ENCODE measurements around the gene CYTH1.
A peak's percentile ranks its signal among the peaks of the same experiment; 100 is the strongest.

The CYTH1 gene

GRCh38 chr17:78741644-78742284, 40.3 kb downstream of the CYTH1 start:
- Histone ChIP-seq H3K4me3 (ENCODE audit: low read depth in 1 of 2, low read length in 2 of 2) (no peak overlapping the region), H3K27me3 (ENCODE audit: low read depth, low read length) (no peaks in the 10 kb centered on the region), H3K4me1 (ENCODE audit: control insufficient read depth in 1 of 2, insufficient read depth in 2 of 2, low read length in 2 of 2) (peaks cover 26 to 27% of the 10 kb centered on the region in 2 donors), H3K9me3 (ENCODE audit: control insufficient read depth in 1 of 2, low read length in 2 of 2) (no peaks in the 10 kb centered on the region), H3K27ac (ENCODE audit: low read length) (no peak overlapping the region), H3K36me3 (ENCODE audit: control insufficient read depth in 1 of 2, insufficient read depth in 2 of 2, low read length in 2 of 2) (no peaks in the 10 kb centered on the region)

GRCh38 chr17:78739331-78739931, 42.6 kb downstream of the CYTH1 start:
- Histone ChIP-seq H3K27ac (ENCODE audit: low read length) (no peak overlapping the region), H3K27me3 (ENCODE audit: low read depth, low read length) (no peaks in the 10 kb centered on the region), H3K9me3 (ENCODE audit: control insufficient read depth in 1 of 2, low read length in 2 of 2) (no peaks in the 10 kb centered on the region), H3K4me3 (ENCODE audit: low read depth in 1 of 2, low read length in 2 of 2) (no peak overlapping the region), H3K36me3 (ENCODE audit: control insufficient read depth in 1 of 2, insufficient read depth in 2 of 2, low read length in 2 of 2) (no peaks in the 10 kb centered on the region), H3K4me1 (ENCODE audit: control insufficient read depth in 1 of 2, insufficient read depth in 2 of 2, low read length in 2 of 2) (peaks cover 18% of the 10 kb centered on the region in 2 donors)

GRCh38 chr17:78738698-78739097, 43.4 kb downstream of the CYTH1 start:
- no peak overlapping the region for H3K27ac ChIP-seq (ENCODE audit: low read length)
- H3K36me3 ChIP-seq (ENCODE audit: control insufficient read depth in 1 of 2, insufficient read depth in 2 of 2, low read length in 2 of 2) = no peaks in the 10 kb centered on the region
- H3K9me3 ChIP-seq (ENCODE audit: control insufficient read depth in 1 of 2, low read length in 2 of 2) = no peaks in the 10 kb centered on the region
- peaks cover 18 to 22% of the 10 kb centered on the region in 2 donors for H3K4me1 ChIP-seq (ENCODE audit: control insufficient read depth in 1 of 2, insufficient read depth in 2 of 2, low read length in 2 of 2)
- H3K27me3 ChIP-seq (ENCODE audit: low read depth, low read length) = no peaks in the 10 kb centered on the region
- no peak overlapping the region for H3K4me3 ChIP-seq (ENCODE audit: low read depth in 1 of 2, low read length in 2 of 2)

GRCh38 chr17:78738278-78738677, 43.8 kb downstream of the CYTH1 start:
- Histone ChIP-seq H3K36me3 (ENCODE audit: control insufficient read depth in 1 of 2, insufficient read depth in 2 of 2, low read length in 2 of 2) (no peaks in the 10 kb centered on the region), H3K27ac (ENCODE audit: low read length) (no peak overlapping the region), H3K4me1 (ENCODE audit: control insufficient read depth in 1 of 2, insufficient read depth in 2 of 2, low read length in 2 of 2) (peaks cover 18 to 26% of the 10 kb centered on the region in 2 donors), H3K27me3 (ENCODE audit: low read depth, low read length) (no peaks in the 10 kb centered on the region), H3K4me3 (ENCODE audit: low read depth in 1 of 2, low read length in 2 of 2) (no peak overlapping the region), H3K9me3 (ENCODE audit: control insufficient read depth in 1 of 2, low read length in 2 of 2) (no peaks in the 10 kb centered on the region)

GRCh38 chr17:78737332-78737731, 44.7 kb downstream of the CYTH1 start:
- H3K27me3 ChIP-seq (ENCODE audit: low read depth, low read length) = no peaks in the 10 kb centered on the region
- peaks cover 18 to 35% of the 10 kb centered on the region in 2 donors for H3K4me1 ChIP-seq (ENCODE audit: control insufficient read depth in 1 of 2, insufficient read depth in 2 of 2, low read length in 2 of 2)
- no peaks in the 10 kb centered on the region for H3K36me3 ChIP-seq (ENCODE audit: control insufficient read depth in 1 of 2, insufficient read depth in 2 of 2, low read length in 2 of 2)
- no peak overlapping the region for H3K4me3 ChIP-seq (ENCODE audit: low read depth in 1 of 2, low read length in 2 of 2)
- H3K27ac ChIP-seq (ENCODE audit: low read length) = peak overlapping the region; percentile 95
- no peaks in the 10 kb centered on the region for H3K9me3 ChIP-seq (ENCODE audit: control insufficient read depth in 1 of 2, low read length in 2 of 2)

- H3K27ac ChIP-seq (ENCODE audit: low read length) = peak overlapping the region; percentile 95
- peak overlapping the region; percentile 68 to 80 for H3K4me3 ChIP-seq (ENCODE audit: low read depth in 1 of 2, low read length in 2 of 2)
- H3K36me3 ChIP-seq (ENCODE audit: control insufficient read depth in 1 of 2, insufficient read depth in 2 of 2, low read length in 2 of 2) = no peaks in the 10 kb centered on the region
- H3K27me3 ChIP-seq (ENCODE audit: low read depth, low read length) = no peaks in the 10 kb centered on the region
- H3K9me3 ChIP-seq (ENCODE audit: control insufficient read depth in 1 of 2, low read length in 2 of 2) = no peaks in the 10 kb centered on the region
- peaks cover 18 to 35% of the 10 kb centered on the region in 2 donors for H3K4me1 ChIP-seq (ENCODE audit: control insufficient read depth in 1 of 2, insufficient read depth in 2 of 2, low read length in 2 of 2)
These were observed 45.5 kb downstream of the CYTH1 start for GRCh38 chr17:78736526-78737079.

GRCh38 chr17:78735832-78736525, 46.1 kb downstream of the CYTH1 start:
- peak overlapping the region; percentile 68 to 80 for H3K4me3 ChIP-seq (ENCODE audit: low read depth in 1 of 2, low read length in 2 of 2)
- H3K27me3 ChIP-seq (ENCODE audit: low read depth, low read length) = no peaks in the 10 kb centered on the region
- H3K36me3 ChIP-seq (ENCODE audit: control insufficient read depth in 1 of 2, insufficient read depth in 2 of 2, low read length in 2 of 2) = no peaks in the 10 kb centered on the region
- H3K4me1 ChIP-seq (ENCODE audit: control insufficient read depth in 1 of 2, insufficient read depth in 2 of 2, low read length in 2 of 2) = peaks cover 19 to 35% of the 10 kb centered on the region in 2 donors
- H3K27ac ChIP-seq (ENCODE audit: low read length) = peak overlapping the region; percentile 95
- no peaks in the 10 kb centered on the region for H3K9me3 ChIP-seq (ENCODE audit: control insufficient read depth in 1 of 2, low read length in 2 of 2)

GRCh38 chr17:78734793-78735641, 47.1 kb downstream of the CYTH1 start:
- H3K36me3 ChIP-seq (ENCODE audit: control insufficient read depth in 1 of 2, insufficient read depth in 2 of 2, low read length in 2 of 2) = no peaks in the 10 kb centered on the region
- H3K9me3 ChIP-seq (ENCODE audit: control insufficient read depth in 1 of 2, low read length in 2 of 2) = no peaks in the 10 kb centered on the region
- no peaks in the 10 kb centered on the region for H3K27me3 ChIP-seq (ENCODE audit: low read depth, low read length)
- H3K27ac ChIP-seq (ENCODE audit: low read length) = peak overlapping the region; percentile 95
- H3K4me3 ChIP-seq (ENCODE audit: low read depth in 1 of 2, low read length in 2 of 2) = peak overlapping the region; percentile 68 to 80
- peaks cover 21 to 35% of the 10 kb centered on the region in 2 donors for H3K4me1 ChIP-seq (ENCODE audit: control insufficient read depth in 1 of 2, insufficient read depth in 2 of 2, low read length in 2 of 2)

- H3K27ac ChIP-seq (ENCODE audit: low read length) = no peak overlapping the region
- H3K4me1 ChIP-seq (ENCODE audit: control insufficient read depth in 1 of 2, insufficient read depth in 2 of 2, low read length in 2 of 2) = peaks cover 17 to 27% of the 10 kb centered on the region in 2 donors
- H3K36me3 ChIP-seq (ENCODE audit: control insufficient read depth in 1 of 2, insufficient read depth in 2 of 2, low read length in 2 of 2) = no peaks in the 10 kb centered on the region
- H3K4me3 ChIP-seq (ENCODE audit: low read depth in 1 of 2, low read length in 2 of 2) = no peak overlapping the region
- H3K27me3 ChIP-seq (ENCODE audit: low read depth, low read length) = no peaks in the 10 kb centered on the region
- no peaks in the 10 kb centered on the region for H3K9me3 ChIP-seq (ENCODE audit: control insufficient read depth in 1 of 2, low read length in 2 of 2)
These were observed 49.7 kb downstream of the CYTH1 start for GRCh38 chr17:78732354-78732753.

- Histone ChIP-seq H3K27me3 (ENCODE audit: low read depth, low read length) (no peaks in the 10 kb centered on the region), H3K36me3 (ENCODE audit: control insufficient read depth in 1 of 2, insufficient read depth in 2 of 2, low read length in 2 of 2) (no peaks in the 10 kb centered on the region), H3K4me1 (ENCODE audit: control insufficient read depth in 1 of 2, insufficient read depth in 2 of 2, low read length in 2 of 2) (peaks cover 13 to 23% of the 10 kb centered on the region in 2 donors), H3K27ac (ENCODE audit: low read length) (no peak overlapping the region), H3K9me3 (ENCODE audit: control insufficient read depth in 1 of 2, low read length in 2 of 2) (no peaks in the 10 kb centered on the region), H3K4me3 (ENCODE audit: low read depth in 1 of 2, low read length in 2 of 2) (no peak overlapping the region)
These were observed 50.2 kb downstream of the CYTH1 start for GRCh38 chr17:78731904-78732303.

GRCh38 chr17:78729641-78730040, 52.4 kb downstream of the CYTH1 start:
- no peaks in the 10 kb centered on the region for H3K36me3 ChIP-seq (ENCODE audit: control insufficient read depth in 1 of 2, insufficient read depth in 2 of 2, low read length in 2 of 2)
- no peak overlapping the region for H3K27ac ChIP-seq (ENCODE audit: low read length)
- H3K4me3 ChIP-seq (ENCODE audit: low read depth in 1 of 2, low read length in 2 of 2) = no peak overlapping the region
- peaks cover 3 to 29% of the 10 kb centered on the region in 2 donors for H3K4me1 ChIP-seq (ENCODE audit: control insufficient read depth in 1 of 2, insufficient read depth in 2 of 2, low read length in 2 of 2)
- H3K27me3 ChIP-seq (ENCODE audit: low read depth, low read length) = no peaks in the 10 kb centered on the region
- no peaks in the 10 kb centered on the region for H3K9me3 ChIP-seq (ENCODE audit: control insufficient read depth in 1 of 2, low read length in 2 of 2)

All from muscle layer of duodenum (tissue), 2 donors.